DOHH2 (cell line): ENCODE results near the gene HSPH1.

Experiments used
- H3F3A ChIP-seq: fragments of 200-600 bp; sonication (generic), shearing (Covaris generic); 2 replicates; pipeline ENCODE4 v1.6.0; 2016; ENCODE audit warnings: antibody characterized with exemption, mild to moderate bottlenecking; ENCODE audit not compliant: control insufficient read depth, insufficient read depth
- H3K27ac ChIP-seq: fragments of 200-600 bp; sonication (generic); 2 replicates; pipeline ENCODE4 v1.5.1; 2014; ENCODE audit warnings: low read depth, mild to moderate bottlenecking, low read length, moderate library complexity
- H3K27me3 ChIP-seq: fragments of 200-600 bp; sonication (generic); 2 replicates; pipeline ENCODE4 v1.6.1; 2014; ENCODE audit warnings: mild to moderate bottlenecking, low read length, mixed read lengths; ENCODE audit not compliant: control insufficient read depth
- H3K36me3 ChIP-seq: fragments of 200-600 bp; sonication (generic); 2 replicates; pipeline ENCODE4 v1.6.1; 2014; ENCODE audit warnings: mild to moderate bottlenecking, low read length, moderate library complexity, mixed read lengths; ENCODE audit not compliant: control insufficient read depth
- H3K4me1 ChIP-seq: fragments of 200-600 bp; sonication (generic); 2 replicates; pipeline ENCODE4 v1.6.1; 2014; ENCODE audit warnings: mild to moderate bottlenecking, low read length, mixed read lengths; ENCODE audit not compliant: control insufficient read depth
- H3K4me2 ChIP-seq: fragments of 200-600 bp; sonication (generic); 2 replicates; pipeline ENCODE4 v1.6.0; 2014; ENCODE audit warnings: mild to moderate bottlenecking, low read length, moderate library complexity
- H3K4me3 ChIP-seq: fragments of 200-600 bp; sonication (generic); 2 replicates; pipeline ENCODE4 v1.5.1; 2014; ENCODE audit warnings: mild to moderate bottlenecking, low read length, mixed read lengths
- H3K79me2 ChIP-seq: fragments of 200-600 bp; sonication (generic); 2 replicates; pipeline ENCODE4 v1.6.1; 2014; ENCODE audit warnings: mild to moderate bottlenecking, low read length, mixed read lengths; ENCODE audit not compliant: control insufficient read depth
- H3K9me2 ChIP-seq: fragments of 200-600 bp; sonication (generic); replicated peaks from 2 replicates; pipeline ENCODE4 v1.6.1; 2014; ENCODE audit warnings: mild to moderate bottlenecking, low read length, mixed read lengths; ENCODE audit not compliant: control insufficient read depth
- H3K9me3 ChIP-seq: fragments of 200-600 bp; sonication (generic); 2 replicates; pipeline ENCODE4 v1.6.1; 2014; ENCODE audit warnings: antibody characterized with exemption, low read length, mixed read lengths; ENCODE audit not compliant: control insufficient read depth, insufficient read depth
- H4K20me1 ChIP-seq: fragments of 200-600 bp; sonication (generic); 2 replicates; pipeline ENCODE4 v1.6.0; 2014; ENCODE audit warnings: low read depth, mild to moderate bottlenecking, antibody characterized with exemption, low read length, moderate library complexity; ENCODE audit not compliant: control insufficient read depth, insufficient read depth
- CTCF ChIP-seq: fragments of 200-600 bp; sonication (generic); IDR thresholded peaks from one replicate; pipeline ENCODE4 v1.5.1; 2014; ENCODE audit warnings: antibody characterized with exemption, mild to moderate bottlenecking, low read depth, low read length; ENCODE audit not compliant: poor library complexity, severe bottlenecking
- EZH2phosphoT487 ChIP-seq: fragments of 200-600 bp; sonication (generic); IDR thresholded peaks from 2 replicates; pipeline ENCODE4 v1.6.1; 2017; ENCODE audit warnings: borderline replicate concordance, mild to moderate bottlenecking, antibody characterized with exemption, low read length, moderate library complexity, mixed read lengths

The HSPH1 gene

DNA sequence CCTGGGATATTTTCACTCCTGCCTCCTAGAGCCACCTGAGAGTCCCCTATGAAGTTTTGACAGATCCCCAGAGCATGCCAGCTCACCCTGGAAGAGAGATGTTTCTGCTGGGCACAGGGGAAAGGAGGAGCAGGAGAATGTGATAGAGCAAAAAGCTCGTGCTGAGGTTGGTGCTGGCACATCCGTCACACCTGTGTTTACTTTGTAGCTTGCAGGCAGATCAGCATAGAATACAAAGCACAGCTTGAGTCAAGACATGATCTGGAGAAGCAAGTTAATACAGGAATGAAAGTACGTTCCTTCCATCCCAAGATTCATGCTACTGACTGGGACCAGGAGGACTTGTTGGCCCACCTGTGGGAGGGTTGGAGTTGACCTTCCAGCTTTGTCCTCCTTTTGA lies 46.1 kb downstream of the HSPH1 start:
- Histone ChIP-seq H3K9me3 (no peaks in the 10 kb centered on the region), H3K79me2 (no peaks in the 10 kb centered on the region), H3K4me2 (no peak overlapping the region), H4K20me1 (no peaks in the 10 kb centered on the region), H3K27me3 (peaks cover 50% of the 10 kb centered on the region), H3K4me3 (no peak overlapping the region), H3K36me3 (no peaks in the 10 kb centered on the region), H3F3A (no peaks in the 10 kb centered on the region), H3K4me1 (no peaks in the 10 kb centered on the region), H3K27ac (no peak overlapping the region), H3K9me2 (no peaks in the 10 kb centered on the region)
- TF ChIP-seq EZH2phosphoT487, result no peak
- TF ChIP-seq CTCF, result no peak

GRCh38 chr13:31114641-31115040 lies 47.1 kb downstream of the HSPH1 start:
- Histone ChIP-seq H3K27ac (no peak overlapping the region), H3K9me2 (no peaks in the 10 kb centered on the region), H3K4me3 (no peak overlapping the region), H3K4me2 (no peak overlapping the region), H3K9me3 (no peaks in the 10 kb centered on the region), H3K4me1 (no peaks in the 10 kb centered on the region), H3K79me2 (no peaks in the 10 kb centered on the region), H3F3A (no peaks in the 10 kb centered on the region), H3K27me3 (peaks cover 49% of the 10 kb centered on the region), H3K36me3 (no peaks in the 10 kb centered on the region), H4K20me1 (no peaks in the 10 kb centered on the region)
- TF ChIP-seq EZH2phosphoT487 (no peak), CTCF (no peak)

- H3K4me1 ChIP-seq, result no peaks in the 10 kb centered on the region
- no peaks in the 10 kb centered on the region for H3K79me2 ChIP-seq
- H3K27me3 ChIP-seq, result peaks cover 27% of the 10 kb centered on the region
- TF ChIP-seq EZH2phosphoT487 (no peak), CTCF (no peak)
- H3F3A ChIP-seq, result no peaks in the 10 kb centered on the region
- no peaks in the 10 kb centered on the region for H4K20me1 ChIP-seq
- no peak overlapping the region for H3K27ac ChIP-seq
- H3K36me3 ChIP-seq, result no peaks in the 10 kb centered on the region
- no peaks in the 10 kb centered on the region for H3K9me2 ChIP-seq
- H3K4me3 ChIP-seq, result no peak overlapping the region
- no peaks in the 10 kb centered on the region for H3K9me3 ChIP-seq
- H3K4me2 ChIP-seq, result no peak overlapping the region
These were observed 50.6 kb downstream of the HSPH1 start for GRCh38 chr13:31111136-31111535.

DNA sequence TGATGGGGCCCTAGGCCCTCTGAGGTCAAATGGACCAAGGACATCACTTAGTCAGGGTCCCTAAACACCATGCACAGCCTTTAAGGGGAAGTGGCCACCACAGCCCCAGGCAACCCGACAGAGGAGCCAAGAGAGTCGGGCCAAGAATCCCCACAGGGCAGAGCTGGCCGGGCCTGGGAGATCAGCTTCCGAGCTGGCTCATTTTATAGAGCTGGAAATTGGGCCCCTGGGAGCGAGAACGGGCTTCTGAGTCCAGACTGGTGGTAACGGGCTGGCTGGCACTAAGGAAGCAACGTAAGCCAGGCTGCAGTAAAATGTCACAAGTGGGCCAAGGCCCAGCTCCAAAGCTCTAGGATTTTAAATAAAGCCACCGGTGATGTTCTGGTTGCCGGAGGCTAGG lies 51.1 kb downstream of the HSPH1 start:
- Histone ChIP-seq H3K9me3 (no peaks in the 10 kb centered on the region), H3K36me3 (no peaks in the 10 kb centered on the region), H4K20me1 (no peaks in the 10 kb centered on the region), H3K79me2 (no peaks in the 10 kb centered on the region), H3K27me3 (peaks cover 22% of the 10 kb centered on the region), H3K4me1 (no peaks in the 10 kb centered on the region), H3K4me3 (no peak overlapping the region), H3F3A (no peaks in the 10 kb centered on the region), H3K27ac (no peak overlapping the region), H3K9me2 (no peaks in the 10 kb centered on the region), H3K4me2 (no peak overlapping the region)
- TF ChIP-seq EZH2phosphoT487 (no peak), CTCF (no peak)
